Hepatocyte (in vitro differentiated cells): ENCODE results near the gene MEOX2.

Experiments used
- EZH2 ChIP-seq: fragments of 200-600 bp; sonication (generic); IDR thresholded peaks from 2 replicates; pipeline ENCODE4 v1.6.1; 2016; ENCODE audit warnings: antibody characterized with exemption, mild to moderate bottlenecking, borderline replicate concordance
- TF ChIP-seq, protein P1 (sequence below): fragments of 200-600 bp; sonication (generic); IDR thresholded peaks from 2 replicates; pipeline ENCODE4 v1.5.1; 2016; ENCODE audit warnings: antibody characterized with exemption, mild to moderate bottlenecking; ENCODE audit not compliant: poor library complexity

GRCh38 chr7:15686295-15686956 is at the start of gene MEOX2:
- TF ChIP-seq, protein P1, sequence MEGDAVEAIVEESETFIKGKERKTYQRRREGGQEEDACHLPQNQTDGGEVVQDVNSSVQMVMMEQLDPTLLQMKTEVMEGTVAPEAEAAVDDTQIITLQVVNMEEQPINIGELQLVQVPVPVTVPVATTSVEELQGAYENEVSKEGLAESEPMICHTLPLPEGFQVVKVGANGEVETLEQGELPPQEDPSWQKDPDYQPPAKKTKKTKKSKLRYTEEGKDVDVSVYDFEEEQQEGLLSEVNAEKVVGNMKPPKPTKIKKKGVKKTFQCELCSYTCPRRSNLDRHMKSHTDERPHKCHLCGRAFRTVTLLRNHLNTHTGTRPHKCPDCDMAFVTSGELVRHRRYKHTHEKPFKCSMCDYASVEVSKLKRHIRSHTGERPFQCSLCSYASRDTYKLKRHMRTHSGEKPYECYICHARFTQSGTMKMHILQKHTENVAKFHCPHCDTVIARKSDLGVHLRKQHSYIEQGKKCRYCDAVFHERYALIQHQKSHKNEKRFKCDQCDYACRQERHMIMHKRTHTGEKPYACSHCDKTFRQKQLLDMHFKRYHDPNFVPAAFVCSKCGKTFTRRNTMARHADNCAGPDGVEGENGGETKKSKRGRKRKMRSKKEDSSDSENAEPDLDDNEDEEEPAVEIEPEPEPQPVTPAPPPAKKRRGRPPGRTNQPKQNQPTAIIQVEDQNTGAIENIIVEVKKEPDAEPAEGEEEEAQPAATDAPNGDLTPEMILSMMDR: no peak
- peak; percentile 35 for TF ChIP-seq EZH2
